ENCODE data around the gene TEAD1. TPM values are rescaled to one million over a fixed set of nuclear protein-coding genes. Genes with fewer than 3 reads are reported as not detected.

The TEAD1 gene
- total RNA-seq, 1 donor, result 176 TPM

GRCh38 chr11:12841946-12842630 is 167.9 kb downstream of the TEAD1 start:
- H4K20me1 ChIP-seq (ENCODE audit: insufficient read depth, low read length), result peaks cover 59% of the 10 kb centered on the region
- TF ChIP-seq, protein P1, sequence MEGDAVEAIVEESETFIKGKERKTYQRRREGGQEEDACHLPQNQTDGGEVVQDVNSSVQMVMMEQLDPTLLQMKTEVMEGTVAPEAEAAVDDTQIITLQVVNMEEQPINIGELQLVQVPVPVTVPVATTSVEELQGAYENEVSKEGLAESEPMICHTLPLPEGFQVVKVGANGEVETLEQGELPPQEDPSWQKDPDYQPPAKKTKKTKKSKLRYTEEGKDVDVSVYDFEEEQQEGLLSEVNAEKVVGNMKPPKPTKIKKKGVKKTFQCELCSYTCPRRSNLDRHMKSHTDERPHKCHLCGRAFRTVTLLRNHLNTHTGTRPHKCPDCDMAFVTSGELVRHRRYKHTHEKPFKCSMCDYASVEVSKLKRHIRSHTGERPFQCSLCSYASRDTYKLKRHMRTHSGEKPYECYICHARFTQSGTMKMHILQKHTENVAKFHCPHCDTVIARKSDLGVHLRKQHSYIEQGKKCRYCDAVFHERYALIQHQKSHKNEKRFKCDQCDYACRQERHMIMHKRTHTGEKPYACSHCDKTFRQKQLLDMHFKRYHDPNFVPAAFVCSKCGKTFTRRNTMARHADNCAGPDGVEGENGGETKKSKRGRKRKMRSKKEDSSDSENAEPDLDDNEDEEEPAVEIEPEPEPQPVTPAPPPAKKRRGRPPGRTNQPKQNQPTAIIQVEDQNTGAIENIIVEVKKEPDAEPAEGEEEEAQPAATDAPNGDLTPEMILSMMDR (IDR thresholded peaks at IDR 0.05; ENCODE audit: extremely low read depth, low read depth, low read length), result no peak
- peak overlapping the region; percentile 73 for H3K27ac ChIP-seq (ENCODE audit: low read depth, low read length)
- no peak for DNase-seq (ENCODE audit: insufficient read length, low spot score, missing footprints)
- H3K9me3 ChIP-seq (ENCODE audit: low read depth, low read length), result no peaks in the 10 kb centered on the region
- no peak overlapping the region for H3K4me3 ChIP-seq (ENCODE audit: insufficient read depth, low read length)
- H3K4me1 ChIP-seq (ENCODE audit: insufficient read depth, low read length), result peaks cover 58% of the 10 kb centered on the region
- H3K4me2 ChIP-seq (ENCODE audit: insufficient read depth, low read length), result peak overlapping the region; percentile 60
- no peaks in the 10 kb centered on the region for H3K27me3 ChIP-seq (ENCODE audit: insufficient read depth, low read length)
- H3K36me3 ChIP-seq (ENCODE audit: insufficient read depth, low read length), result no peaks in the 10 kb centered on the region
- H3K79me2 ChIP-seq (ENCODE audit: insufficient read depth, low read length), result peaks cover 96% of the 10 kb centered on the region
- no peak overlapping the region for H2AFZ ChIP-seq (ENCODE audit: low read length)

GRCh38 chr11:12842933-12843636 is 168.9 kb downstream of the TEAD1 start:
- peak overlapping the region; percentile 3 for H3K4me2 ChIP-seq (ENCODE audit: insufficient read depth, low read length)
- no peaks in the 10 kb centered on the region for H3K36me3 ChIP-seq (ENCODE audit: insufficient read depth, low read length)
- H3K27ac ChIP-seq (ENCODE audit: low read depth, low read length), result peak overlapping the region; percentile 73
- peaks cover 96% of the 10 kb centered on the region for H3K79me2 ChIP-seq (ENCODE audit: insufficient read depth, low read length)
- H3K4me3 ChIP-seq (ENCODE audit: insufficient read depth, low read length), result no peak overlapping the region
- H4K20me1 ChIP-seq (ENCODE audit: insufficient read depth, low read length), result peaks cover 63% of the 10 kb centered on the region
- DNase-seq (ENCODE audit: insufficient read length, low spot score, missing footprints), result no peak
- no peak overlapping the region for H2AFZ ChIP-seq (ENCODE audit: low read length)
- H3K27me3 ChIP-seq (ENCODE audit: insufficient read depth, low read length), result no peaks in the 10 kb centered on the region
- H3K4me1 ChIP-seq (ENCODE audit: insufficient read depth, low read length), result peaks cover 56% of the 10 kb centered on the region
- no peaks in the 10 kb centered on the region for H3K9me3 ChIP-seq (ENCODE audit: low read depth, low read length)
- TF ChIP-seq, protein P1 (IDR thresholded peaks at IDR 0.05; ENCODE audit: extremely low read depth, low read depth, low read length), result no peak

DNA sequence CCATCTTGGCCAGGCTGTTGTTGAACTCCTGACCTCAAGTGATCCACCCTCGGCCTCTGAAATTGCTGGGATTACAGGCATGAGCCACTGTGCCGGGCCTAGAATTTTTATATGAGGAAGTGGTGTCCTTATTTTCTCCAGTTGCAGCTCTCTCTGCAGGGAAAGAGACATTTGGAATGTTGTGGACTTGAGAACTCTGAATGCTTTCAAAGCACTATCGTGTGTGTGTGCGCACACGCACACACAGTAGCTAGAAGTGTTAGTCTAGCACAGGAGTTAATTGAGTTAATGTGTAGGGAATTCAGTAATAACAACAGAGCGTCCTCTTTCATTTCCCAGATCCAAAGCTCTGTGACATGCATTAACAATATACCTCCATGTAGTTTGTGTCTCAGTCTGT is 170.9 kb downstream of the TEAD1 start:
- H3K4me1 ChIP-seq (ENCODE audit: insufficient read depth, low read length), result peaks cover 42% of the 10 kb centered on the region
- H3K79me2 ChIP-seq (ENCODE audit: insufficient read depth, low read length), result peaks cover 99% of the 10 kb centered on the region
- peaks cover 69% of the 10 kb centered on the region for H4K20me1 ChIP-seq (ENCODE audit: insufficient read depth, low read length)

More for the DNA sequence above, 170.9 kb downstream of the TEAD1 start:
- no peak overlapping the region for H3K4me2 ChIP-seq (ENCODE audit: insufficient read depth, low read length)
- no peaks in the 10 kb centered on the region for H3K27me3 ChIP-seq (ENCODE audit: insufficient read depth, low read length)
- H3K36me3 ChIP-seq (ENCODE audit: insufficient read depth, low read length), result no peaks in the 10 kb centered on the region
- TF ChIP-seq, protein P1 (IDR thresholded peaks at IDR 0.05; ENCODE audit: extremely low read depth, low read depth, low read length), result no peak
- DNase-seq (ENCODE audit: insufficient read length, low spot score, missing footprints), result no peak
- no peaks in the 10 kb centered on the region for H3K9me3 ChIP-seq (ENCODE audit: low read depth, low read length)
- H3K4me3 ChIP-seq (ENCODE audit: insufficient read depth, low read length), result no peak overlapping the region
- no peak overlapping the region for H2AFZ ChIP-seq (ENCODE audit: low read length)
- H3K27ac ChIP-seq (ENCODE audit: low read depth, low read length), result no peak overlapping the region
